Uterus (tissue), 2 donors: ENCODE data around the gene KDM6A.
"Not testable (repeated sequence)": the region's sequence is repeated elsewhere in the genome, so short reads cannot be mapped to it uniquely, and the experiment has no call there.

Experiments used
- CTCF ChIP-seq, 4 experiments: fragments of 200-600 bp in 2 of 4; fragments of 450-650 bp in 2 of 4; sonication (generic) in 2 of 4; IDR thresholded peaks; one replicate each; pipeline ENCODE4 v1.5.1; 2016 to 2019; ENCODE audit warnings: antibody characterized with exemption in 4 of 4, mild to moderate bottlenecking in 2 of 4, moderate library complexity in 1 of 4
- POLR2A ChIP-seq, 2 donors: fragments of 450-650 bp; IDR thresholded peaks; one replicate each; pipeline ENCODE4 v1.6.1; 2016; ENCODE audit warnings: antibody characterized with exemption in 2 of 2, mild to moderate bottlenecking in 1 of 2, moderate library complexity in 1 of 2

- not testable (repeated sequence) for TF ChIP-seq CTCF, POLR2A (IDR thresholded peaks at IDR 0.05)
Observed at GRCh38 chrX:45059906-45060305, 186.9 kb downstream of the KDM6A start.
